ENCODE results near the gene MYT1.

Gene MYT1

DNA sequence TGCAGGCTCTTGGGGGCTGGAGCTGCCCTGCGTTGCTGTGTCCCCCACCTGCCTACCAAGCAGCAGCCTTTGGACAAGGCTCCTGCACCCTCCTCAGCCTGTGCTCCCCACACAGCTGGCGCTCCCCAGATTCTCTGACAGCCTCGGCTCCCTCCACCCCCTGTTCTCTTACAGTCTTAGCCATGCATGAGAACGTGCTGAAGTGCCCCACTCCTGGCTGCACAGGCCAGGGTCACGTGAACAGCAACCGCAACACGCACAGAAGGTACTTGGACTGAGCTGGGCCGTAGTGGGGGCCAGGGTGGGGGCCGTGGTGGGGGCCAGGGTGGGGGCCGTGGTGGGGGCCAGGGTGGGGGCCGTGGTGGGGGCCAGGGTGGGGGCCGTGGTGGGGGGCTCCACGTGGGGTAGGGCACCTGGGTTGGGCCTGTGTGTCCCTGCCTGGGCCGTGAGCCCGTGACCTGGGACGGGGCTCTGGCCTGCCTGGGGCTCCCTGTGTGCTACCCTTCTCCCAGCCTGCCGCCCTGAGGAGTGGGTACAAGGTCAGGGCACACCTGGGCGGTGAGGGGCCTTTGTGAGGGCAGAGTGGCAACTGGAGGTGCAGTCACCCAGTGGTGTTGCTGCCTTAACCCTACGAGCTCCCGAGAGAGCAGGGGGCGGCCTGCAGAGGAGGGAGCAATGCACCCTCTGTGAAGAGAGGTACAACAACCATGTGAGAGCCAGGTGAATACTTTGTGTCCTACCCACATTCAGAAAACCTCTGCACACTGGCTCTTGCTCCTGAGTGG is 47.8 kb downstream of the MYT1 start:
- FAIRE-seq (no peak), DNase-seq (ENCODE audit: low spot score) (no peak)

DNA sequence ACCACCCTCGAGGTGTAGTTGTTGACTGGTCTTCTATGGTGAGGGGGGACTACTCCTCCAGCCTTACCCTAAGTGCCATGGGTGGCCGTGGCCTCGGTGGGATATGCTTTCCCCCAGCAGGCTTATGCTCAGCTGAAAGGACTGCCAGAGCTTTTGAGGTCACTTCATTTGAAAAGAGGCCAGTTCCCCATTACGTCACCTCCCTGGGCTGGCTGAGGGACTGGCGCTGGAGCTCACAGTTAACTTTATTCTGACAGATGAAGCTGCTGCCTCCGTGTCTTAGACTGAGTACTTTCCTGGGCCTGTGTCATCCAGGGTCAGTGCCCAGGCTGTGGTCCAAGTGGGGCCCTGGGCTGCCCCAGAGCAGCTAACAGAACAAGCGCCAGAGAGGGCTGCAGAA is 48.5 kb downstream of the MYT1 start:
- DNase-seq (ENCODE audit: low spot score) (no peak), FAIRE-seq (no peak)

DNA sequence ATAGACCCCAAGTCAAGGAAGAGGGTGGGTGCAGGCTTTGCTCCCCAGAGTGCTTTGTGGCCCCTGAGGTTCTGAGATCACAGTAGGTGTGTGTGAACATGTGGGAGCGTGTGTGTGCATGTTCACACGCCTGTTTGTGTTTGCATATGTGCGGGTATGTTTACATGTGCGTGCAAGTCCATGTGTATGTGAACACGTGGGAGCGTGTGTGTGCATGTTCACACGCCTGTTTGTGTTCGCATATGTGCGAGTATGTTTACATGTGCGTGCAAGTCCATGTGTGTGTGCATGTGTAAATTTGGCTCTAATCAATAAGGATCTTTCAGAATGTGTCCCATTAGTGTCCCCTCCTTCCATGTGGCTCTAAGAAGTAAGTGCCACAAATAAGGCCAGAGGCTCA is 49.9 kb downstream of the MYT1 start:
- FAIRE-seq (no peak), DNase-seq (ENCODE audit: low spot score) (no peak)

DNA sequence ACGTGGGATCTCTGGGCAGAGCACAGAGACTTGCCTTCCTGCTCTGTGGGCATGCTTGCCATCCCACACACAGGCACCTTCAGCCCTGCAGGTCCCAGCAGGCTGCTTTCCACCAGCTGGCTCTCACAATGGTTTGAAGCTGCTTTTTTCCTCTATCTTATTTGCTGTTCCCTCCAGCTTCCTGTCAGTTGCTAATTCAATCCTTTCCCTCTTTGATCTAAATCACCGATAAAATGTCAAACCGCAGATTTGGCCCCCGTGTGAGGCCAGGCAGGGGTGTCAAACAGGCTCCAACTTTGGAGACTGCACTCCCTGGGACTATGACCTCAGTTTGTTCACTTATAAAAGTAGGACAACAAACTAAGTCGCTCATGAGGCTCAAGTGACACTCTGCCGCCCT is 50.7 kb downstream of the MYT1 start:
- FAIRE-seq (no peak), DNase-seq (ENCODE audit: low spot score) (no peak)

DNA sequence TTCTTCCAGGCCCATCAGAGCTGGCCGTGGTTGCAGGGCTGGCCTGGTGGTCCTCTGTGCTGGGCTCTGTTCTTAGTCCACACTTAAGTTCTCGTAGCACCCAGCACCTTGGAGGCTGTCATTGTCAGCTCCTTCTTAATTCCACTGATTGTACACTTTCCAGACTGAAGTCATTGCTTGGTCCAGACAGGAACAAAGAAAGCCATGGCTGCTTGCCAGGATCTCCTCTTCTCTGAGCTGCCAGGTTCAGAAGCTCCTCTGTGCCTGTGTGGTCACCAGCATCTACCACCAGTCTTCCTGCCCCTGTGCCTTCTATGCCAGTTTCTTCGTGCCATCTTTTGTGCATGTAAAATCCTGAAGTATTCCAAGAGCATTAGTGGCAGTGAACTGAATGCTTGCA is 51.8 kb downstream of the MYT1 start:
- FAIRE-seq (no peak), DNase-seq (ENCODE audit: low spot score) (no peak)

DNA sequence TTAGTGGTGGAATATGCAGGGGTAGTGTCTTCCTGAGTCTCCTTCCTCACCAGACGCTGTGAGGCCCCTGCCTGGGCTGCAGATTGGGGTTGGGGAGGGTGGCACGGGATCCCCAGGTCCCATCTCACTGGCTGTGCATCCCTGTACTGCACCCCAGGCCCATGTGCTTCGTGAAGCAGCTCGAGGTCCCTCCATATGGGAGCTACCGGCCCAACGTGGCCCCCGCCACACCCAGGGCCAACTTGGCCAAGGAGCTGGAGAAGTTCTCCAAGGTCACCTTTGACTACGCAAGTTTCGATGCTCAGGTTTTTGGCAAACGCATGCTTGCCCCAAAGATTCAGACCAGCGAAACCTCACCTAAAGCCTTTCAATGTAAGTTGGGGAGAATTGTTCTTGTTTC is 52.7 kb downstream of the MYT1 start:
- FAIRE-seq (no peak), DNase-seq (ENCODE audit: low spot score) (no peak)

DNA sequence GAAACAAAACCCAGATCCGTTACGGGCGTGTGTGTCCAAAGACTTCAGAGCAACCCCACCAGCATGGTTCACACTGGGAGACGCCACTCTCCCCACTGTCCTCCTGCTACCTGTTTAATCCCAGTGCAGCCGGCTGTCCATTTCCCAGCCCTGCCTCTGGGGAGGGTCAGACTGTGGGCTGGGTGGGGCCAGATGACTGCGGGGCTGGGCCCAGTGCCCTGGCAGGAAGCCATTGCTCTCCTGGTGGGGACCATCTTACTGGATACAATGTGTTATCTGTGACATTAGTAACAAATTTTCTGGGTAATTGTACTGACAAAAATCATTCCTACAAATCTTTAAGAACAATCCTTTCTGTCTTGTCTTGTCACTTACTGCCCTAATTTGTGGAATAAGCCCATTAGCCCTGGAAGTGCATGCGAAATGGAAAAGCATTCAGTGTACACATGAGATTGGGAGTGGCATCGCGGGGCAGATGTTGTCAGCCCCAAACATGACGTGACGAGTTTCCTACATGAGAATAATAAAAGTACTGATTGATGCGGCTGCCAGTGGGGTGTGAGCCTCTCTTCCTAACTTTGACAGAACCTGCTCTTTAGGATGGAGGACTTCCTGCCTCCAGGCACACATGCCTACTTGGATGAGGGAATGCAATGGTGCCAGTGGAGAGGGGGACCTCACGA is 53.4 kb downstream of the MYT1 start:
- FAIRE-seq = no peak
- DNase-seq (ENCODE audit: low spot score) = no peak

DNA sequence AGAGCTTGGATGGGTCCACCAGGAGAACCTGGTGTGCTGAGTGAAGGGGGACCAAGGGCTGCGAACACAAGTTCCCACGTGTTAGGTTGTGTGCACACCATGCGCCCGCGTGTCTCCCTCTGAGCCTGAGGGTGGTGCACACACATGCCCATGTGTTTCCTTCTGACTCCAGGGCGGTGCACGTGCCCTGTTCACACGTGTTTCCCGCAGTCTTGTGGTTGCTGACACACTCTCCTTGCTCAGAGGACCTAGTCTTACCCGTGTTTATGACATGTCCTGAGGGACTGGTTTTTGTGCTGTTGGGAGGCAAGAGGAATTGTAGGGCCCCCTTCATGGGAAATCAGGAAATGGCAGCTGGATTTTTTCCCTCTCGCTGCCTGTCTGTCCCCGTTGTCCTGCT is 55.0 kb downstream of the MYT1 start:
- DNase-seq (ENCODE audit: low spot score) (no peak), FAIRE-seq (no peak)

DNA sequence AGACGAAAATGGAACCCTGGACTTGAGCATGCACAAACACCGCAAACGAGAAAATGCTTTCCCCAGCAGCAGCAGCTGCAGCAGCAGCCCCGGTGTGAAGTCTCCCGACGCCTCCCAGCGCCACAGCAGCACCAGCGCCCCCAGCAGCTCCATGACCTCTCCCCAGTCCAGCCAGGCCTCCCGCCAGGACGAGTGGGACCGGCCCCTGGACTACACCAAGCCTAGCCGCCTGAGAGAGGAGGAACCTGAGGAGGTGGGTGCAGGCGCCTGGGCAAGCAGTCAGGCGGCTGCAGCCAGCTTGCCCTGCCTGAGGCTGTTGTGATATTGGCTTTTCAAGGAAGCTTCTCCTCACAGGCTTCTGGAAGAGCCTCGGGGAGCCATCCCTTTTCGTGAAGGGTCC is 55.5 kb downstream of the MYT1 start:
- no peak for DNase-seq (ENCODE audit: low spot score)
- FAIRE-seq = no peak

DNA sequence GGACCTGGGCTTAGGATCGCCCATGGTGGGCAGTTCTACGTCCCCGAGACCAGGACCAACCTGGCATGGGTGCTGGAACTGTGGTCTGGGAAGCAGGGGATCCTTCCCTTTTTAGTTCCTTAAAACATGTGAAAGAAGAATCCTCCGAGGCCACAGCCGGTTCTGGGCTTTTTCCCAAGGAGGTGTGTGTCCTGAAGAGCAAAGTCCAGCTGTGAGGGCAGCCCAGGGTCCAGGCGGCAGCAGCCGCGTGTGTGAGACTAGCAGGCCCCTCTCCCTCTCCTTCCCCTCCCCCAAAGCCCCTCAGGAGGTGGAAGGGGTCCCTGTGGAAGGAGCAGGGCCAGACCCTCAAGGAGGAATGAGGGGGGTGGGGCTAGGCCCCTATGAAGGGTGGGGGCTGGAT is 56.2 kb downstream of the MYT1 start:
- DNase-seq (ENCODE audit: low spot score) (no peak), FAIRE-seq (no peak)

DNA sequence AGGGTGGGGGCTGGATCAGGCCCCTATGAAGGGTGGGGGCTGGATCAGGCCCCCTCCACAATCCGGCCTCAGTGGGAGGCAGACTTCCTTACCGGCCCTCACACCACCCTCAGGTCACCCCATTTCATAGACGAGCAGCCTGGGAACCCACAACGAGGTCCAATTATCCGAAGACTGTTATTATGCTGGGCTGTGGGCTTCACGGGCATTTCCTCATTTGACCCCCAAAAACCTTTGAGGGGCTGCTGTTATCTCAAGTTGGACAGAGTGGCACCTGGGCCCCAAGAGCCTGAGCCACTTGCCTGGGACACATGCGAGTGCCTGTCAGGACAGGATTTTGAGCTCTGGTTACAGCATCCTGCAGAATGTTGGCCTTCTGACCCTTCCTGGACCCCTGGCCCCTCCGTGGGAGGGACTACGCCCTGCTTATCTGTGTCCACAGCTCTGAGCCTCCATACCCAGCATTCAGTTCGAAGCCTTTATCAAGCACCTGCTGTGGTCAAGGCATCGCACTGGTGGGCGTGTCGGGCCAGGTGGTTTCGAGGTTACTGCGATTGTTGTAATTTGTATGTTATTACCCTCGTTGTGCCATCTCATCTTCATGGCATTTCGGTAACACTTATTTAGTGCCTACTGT is 56.8 kb downstream of the MYT1 start:
- DNase-seq (ENCODE audit: low spot score) (no peak), FAIRE-seq (no peak)

DNA sequence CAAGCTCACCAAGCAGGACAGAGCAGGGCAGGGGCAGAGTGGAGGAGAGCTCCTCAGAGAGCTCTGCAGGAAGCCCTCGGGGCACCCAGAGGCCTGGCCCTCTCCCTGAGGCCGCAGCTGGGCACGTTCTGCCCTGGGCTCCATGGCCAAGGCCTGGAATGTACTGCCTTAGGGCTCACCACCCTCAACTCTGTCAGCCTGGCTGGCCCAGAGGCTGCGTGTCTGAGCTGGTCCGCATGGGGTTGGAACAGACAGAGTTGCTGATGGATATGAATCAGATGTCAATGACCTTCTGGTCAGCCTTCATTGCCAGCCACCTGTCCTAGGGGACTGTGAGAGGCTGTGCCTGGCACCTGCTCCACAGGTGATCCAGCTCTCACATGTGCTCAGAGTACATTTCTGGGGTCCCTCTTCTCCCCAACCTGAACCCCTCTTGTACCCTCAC is 58.1 kb downstream of the MYT1 start:
- DNase-seq (ENCODE audit: low spot score) (no peak), FAIRE-seq (no peak)

DNA sequence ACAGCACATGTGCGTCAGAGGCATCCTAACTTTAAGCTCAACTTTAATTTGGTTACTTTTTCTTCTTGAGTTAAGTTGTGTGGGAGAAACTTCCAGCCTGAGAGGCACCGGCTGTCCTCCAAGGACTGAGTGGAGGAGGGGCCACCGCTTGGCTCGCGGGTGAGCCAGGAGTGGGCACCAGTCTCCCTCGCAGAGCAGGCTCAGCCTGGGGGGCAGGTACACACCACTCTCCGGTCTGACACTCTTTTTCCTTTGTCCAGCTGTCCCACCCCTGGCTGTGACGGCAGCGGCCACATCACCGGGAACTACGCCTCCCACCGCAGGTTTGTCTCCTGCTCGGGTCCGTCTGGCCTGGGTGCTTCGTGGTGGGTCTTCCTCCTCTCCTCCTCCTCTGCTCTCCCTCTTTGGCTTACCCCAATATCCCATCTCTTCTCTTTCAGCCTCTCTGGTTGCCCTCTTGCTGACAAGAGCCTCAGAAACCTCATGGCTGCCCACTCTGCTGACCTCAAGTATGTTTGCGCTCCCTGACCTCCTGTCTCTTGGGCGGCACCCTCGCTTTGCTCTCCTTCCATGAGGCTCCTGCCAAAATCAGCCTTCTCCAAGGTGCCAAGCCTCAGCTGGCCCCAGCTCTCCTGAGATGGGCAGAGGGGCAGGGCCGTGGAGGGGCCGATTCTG is 58.7 kb downstream of the MYT1 start:
- FAIRE-seq (no peak), DNase-seq (ENCODE audit: low spot score) (no peak)

DNA sequence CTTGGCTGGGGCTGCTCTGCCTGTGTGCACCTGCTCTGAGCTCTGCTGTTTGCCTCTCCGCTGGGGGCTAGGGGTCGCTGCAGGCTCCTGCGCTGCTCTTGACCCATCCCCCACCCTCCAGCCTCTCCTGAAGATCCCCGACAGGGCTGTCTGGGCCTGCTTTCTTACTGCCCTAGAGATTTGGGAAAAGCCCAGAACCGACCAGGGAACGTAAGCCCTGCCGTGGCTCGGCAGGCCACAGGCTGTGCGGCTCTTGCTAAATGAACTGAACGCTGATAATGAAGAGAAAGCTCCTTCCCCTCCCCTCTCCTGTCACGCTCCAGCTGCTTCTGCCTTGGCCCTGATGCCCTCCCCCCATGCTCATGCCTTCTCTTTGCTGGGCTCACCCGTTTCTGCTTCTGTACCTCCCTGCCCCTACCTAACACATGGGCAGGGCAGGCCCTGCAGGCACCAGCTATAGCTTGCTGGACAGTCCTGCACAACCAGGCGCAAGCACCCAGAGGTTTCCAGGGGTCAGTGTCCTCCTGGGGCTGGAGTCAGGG is 59.3 kb downstream of the MYT1 start:
- no peak for FAIRE-seq
- DNase-seq (ENCODE audit: low spot score) = no peak

DNA sequence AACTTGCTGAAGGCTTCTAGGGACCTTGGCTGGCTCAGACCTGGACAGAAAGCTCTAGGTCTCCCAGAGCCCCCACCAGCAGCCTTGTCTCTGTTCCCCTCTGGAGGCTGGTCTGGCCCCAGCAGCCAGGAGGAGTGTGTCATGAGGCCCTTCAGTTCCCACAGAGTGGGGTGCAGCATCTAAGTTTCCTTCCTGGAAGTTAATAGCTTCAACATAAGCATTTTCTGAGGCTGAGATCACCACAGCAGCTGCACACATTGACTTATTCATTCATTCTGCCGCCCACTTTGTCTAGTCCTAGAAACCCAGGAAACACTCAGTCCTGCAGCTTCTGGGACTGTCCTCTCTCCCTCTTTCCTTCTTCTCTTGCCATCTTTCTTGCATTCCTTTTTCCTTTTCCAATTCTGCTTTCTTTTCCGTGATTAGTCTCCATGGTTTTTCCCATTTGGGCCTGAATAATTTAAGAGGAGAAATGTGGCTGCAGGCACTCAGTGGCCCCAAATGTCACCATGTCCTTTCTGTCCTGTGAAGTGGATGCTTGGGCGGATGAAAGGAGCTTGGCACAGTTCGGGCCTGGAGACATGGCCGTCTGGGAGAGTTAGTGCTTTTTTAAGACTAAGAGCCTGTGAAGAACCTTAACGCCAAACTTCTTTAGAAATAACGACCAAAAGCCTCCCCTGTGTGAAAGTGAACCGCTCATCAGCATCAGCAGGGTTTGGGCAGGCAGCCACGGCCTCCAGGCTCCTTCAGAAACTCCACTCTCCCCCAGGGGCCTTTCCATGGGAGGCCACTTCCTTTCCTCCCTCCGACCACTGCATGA is 60.3 kb downstream of the MYT1 start:
- peak; percentile 67 for DNase-seq (ENCODE audit: low spot score)
- no peak for FAIRE-seq

DNA sequence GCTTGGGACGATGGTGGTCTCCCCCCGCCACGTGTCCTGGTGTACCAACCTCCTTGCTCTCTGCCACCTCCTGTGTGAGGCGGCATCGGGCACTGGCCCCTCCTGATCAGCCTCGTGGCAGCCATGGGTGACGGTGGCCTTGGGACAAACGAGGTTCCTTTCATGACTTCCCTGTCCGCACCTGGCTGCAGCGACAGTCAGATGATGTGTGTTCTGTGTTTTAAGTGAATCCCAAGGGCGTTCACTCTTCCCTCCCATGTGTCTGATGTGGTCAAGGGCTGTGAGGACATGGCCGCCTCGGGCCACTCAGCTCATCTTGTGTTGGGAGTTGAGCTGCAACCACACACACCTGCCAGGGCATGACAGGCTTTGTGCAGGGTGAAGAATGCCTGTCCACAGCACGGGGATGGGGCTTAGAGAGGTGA is 60.9 kb downstream of the MYT1 start:
- DNase-seq (ENCODE audit: low spot score) (no peak), FAIRE-seq (no peak)

DNA sequence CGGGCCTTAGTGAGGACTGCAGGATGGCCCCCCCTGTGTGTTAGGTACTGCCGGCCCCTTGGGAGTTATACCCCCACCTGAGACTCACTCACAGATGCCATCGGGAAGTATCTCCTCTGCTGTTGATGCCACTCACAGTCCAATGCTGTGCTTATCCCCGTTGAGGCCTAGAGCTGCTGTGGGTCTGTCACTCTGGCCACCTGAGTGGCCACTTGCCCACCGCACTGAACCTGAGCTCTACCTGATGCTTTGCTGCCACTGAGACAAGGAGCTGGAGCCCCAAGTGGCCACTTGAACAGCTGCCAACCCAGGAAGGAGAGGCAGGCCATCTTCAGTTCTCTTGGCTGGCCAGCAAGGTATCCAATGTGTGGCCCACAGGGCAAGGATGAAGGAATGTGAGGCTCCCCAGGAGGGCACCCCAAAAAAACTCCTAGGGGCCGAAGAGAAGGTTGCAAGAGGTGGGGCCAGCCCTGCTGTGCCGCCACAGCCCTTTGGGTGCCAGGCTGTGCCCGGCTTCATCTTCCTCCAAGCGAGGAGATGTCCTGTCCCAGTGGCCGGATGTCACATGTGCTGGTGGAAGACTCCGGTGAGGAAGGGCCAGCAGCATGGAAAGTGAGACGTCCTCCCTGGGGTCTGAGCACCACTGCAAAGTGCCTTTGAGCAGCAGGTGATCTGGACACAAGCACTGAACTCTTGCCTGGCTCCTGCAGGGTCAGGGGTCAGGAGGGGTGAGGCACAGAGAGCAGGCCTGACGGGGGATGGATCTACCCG is 61.8 kb downstream of the MYT1 start:
- DNase-seq (ENCODE audit: low spot score) (no peak), FAIRE-seq (no peak)

DNA sequence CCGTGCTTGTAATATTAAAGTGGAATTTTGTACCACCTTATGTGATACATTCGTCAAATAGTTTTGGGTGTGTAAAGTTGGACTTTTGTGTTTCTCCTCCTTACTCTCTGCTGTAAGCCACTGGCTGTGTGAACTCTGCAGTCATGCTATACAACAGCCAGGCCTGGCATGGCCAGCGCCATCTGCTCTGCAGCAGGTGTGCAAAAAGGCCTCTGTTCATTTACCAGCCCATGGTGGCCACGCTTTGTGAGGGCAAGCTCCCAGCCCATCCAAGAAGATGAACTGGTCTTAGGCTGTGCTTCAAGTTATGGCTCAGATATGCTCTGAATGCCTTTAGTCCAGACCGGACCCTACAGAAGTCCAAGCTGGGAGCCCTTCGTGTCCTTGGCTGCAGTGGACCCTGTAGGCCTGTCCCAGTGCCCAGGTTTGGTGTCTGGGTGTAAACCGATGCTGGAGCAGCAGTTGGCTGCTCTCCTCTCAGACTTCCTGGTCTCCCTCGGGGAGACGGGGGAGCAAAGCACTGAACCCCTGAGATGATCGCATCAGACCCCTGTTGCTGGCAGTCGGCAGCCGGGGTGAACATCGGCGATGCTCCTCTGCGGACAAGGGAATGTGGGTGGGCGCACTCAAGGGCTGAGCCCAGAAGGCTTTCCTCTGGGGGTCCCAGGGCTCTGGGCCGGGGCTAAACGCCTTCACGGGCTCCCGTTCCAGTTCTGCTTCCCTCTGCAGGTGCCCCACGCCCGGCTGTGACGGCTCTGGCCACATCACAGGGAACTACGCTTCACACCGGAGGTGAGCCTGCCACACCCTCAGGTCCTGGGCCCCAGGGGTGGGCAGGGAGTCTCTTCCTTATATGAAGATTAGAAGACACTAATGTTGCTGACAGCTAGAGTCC is 62.7 kb downstream of the MYT1 start:
- DNase-seq (ENCODE audit: low spot score) = no peak
- no peak for FAIRE-seq

DNA sequence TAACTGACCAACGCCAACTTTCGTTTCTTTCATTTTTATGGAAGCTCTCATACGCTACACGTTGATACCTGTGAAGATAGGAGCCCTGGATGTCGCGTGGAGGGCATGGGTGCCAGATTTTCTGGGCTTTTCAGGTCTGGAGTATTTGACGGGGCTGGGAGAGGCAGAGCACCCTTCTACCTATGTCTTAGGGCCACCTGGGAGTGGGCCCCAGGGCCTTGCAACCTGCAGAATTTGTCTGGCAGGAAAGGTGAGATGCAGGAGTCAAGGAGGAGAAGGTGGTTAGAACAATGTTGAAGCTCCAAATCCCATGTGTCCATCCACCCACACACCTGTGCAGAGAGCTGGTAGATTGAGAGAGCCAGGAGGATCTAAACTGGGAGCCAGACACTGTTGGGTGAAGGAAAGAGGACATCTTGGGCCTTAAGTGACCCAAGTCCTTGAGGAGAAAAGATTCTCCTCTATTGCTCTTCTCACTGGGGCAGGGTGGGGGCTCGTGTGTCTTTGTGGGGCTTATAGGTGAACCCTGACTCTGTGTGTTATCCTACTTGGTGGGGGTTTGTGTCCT is 63.9 kb downstream of the MYT1 start:
- DNase-seq (ENCODE audit: low spot score) (no peak), FAIRE-seq (no peak)
